ENCODE measurements around the gene LAMB4. TPM values are rescaled to one million over a fixed set of nuclear protein-coding genes. Genes with fewer than 3 reads are reported as not detected.

The LAMB4 gene
- polyA plus RNA-seq, 1 experiment = 0.20 TPM

DNA sequence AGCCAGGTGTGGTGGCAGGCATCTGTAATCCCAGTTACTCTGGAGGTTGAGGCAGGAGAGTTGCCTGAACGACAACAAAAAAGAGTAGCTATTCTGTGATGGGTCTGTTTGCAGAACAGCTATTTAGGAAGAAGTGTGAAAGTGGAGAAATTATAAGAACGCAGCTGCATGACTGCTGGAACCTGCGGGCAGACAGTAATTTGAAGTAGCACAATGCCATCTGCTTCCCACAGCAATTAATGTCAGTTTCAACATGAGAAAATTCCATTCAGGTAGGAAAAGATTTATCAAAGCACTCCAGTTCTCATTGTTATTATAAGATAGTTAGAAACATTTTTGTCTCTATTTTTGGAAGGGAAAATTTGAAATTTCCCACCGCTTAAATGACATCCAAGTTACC is 148.7 kb downstream of the LAMB4 start:
- H3K27me3 ChIP-seq (ENCODE audit: control insufficient read depth, insufficient read depth, low read length) = no peaks in the 10 kb centered on the region
- ChIA-PET POLR2A (no interaction called here), CTCF (interaction anchor here (1.1 to 2.7 kb wide), 5 partner anchors 8 to 165 kb away, joined by 3 to 20 read pairs (median 4); no protein-coding TSS in a partner anchor)
- H3K4me3 ChIP-seq (ENCODE audit: low read depth, low read length) = no peak overlapping the region
- peaks cover 19% of the 10 kb centered on the region for H3K36me3 ChIP-seq (ENCODE audit: control insufficient read depth, insufficient read depth, low read length)
- TF ChIP-seq, protein P1, sequence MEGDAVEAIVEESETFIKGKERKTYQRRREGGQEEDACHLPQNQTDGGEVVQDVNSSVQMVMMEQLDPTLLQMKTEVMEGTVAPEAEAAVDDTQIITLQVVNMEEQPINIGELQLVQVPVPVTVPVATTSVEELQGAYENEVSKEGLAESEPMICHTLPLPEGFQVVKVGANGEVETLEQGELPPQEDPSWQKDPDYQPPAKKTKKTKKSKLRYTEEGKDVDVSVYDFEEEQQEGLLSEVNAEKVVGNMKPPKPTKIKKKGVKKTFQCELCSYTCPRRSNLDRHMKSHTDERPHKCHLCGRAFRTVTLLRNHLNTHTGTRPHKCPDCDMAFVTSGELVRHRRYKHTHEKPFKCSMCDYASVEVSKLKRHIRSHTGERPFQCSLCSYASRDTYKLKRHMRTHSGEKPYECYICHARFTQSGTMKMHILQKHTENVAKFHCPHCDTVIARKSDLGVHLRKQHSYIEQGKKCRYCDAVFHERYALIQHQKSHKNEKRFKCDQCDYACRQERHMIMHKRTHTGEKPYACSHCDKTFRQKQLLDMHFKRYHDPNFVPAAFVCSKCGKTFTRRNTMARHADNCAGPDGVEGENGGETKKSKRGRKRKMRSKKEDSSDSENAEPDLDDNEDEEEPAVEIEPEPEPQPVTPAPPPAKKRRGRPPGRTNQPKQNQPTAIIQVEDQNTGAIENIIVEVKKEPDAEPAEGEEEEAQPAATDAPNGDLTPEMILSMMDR (IDR thresholded peaks at IDR 0.05; ENCODE audit: insufficient read depth, low read depth, low read length) = no peak
- DNase-seq (ENCODE audit: low read depth) = no peak

DNA sequence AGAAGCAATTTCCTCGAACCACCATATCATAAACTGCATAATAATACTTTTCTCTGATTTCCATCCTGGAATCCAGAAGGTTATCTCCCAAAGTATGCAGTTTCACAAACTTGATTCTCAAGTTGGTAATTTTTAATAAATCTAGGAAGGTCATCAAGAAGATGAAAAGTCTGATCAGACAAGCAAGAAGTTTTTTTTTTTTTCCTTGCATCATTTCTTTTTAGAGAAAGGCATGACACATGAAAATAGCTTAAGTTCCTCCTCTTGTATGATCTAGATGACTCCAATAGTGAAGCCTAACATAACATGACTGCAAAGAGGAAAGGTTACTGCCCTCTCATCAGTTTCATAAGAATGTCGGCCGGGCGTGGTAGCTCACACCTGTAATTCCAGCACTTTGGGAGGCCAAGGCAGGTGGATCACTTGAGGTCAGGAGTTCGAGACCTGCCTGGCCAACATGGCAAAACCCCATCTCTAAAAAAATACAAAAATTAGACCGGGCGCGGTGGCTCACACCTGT is 149.4 kb downstream of the LAMB4 start:
- CTCF ChIA-PET = interaction anchor here (1.2 to 2.7 kb wide), 2 partner anchors 7 to 9 kb away, joined by 3 to 20 read pairs; no protein-coding TSS in a partner anchor

DNA sequence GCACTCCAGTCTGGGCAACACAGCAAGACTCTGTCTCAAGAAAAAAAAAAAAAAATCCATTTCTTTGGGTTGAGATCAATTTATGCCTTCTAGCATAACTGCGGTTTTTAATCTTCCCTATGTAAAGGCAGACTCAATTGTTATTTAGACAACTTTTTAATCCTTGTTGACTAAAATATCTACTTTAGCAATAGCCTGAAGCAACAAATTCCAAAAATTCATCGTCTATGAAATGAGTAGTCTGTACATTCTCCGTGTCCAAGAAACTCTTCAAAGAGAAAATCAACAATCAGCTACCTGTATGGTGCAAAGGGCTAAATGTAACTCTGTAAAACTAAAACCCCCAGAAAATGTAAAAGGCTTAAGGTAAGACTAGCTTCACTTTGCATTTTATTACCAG is 150.0 kb downstream of the LAMB4 start:
- DNase-seq (ENCODE audit: low read depth) = no peak
- TF ChIP-seq, protein P1 (IDR thresholded peaks at IDR 0.05; ENCODE audit: insufficient read depth, low read depth, low read length) = no peak
- Histone ChIP-seq H3K27me3 (ENCODE audit: control insufficient read depth, insufficient read depth, low read length) (no peaks in the 10 kb centered on the region), H3K36me3 (ENCODE audit: control insufficient read depth, insufficient read depth, low read length) (peaks cover 27% of the 10 kb centered on the region), H3K4me3 (ENCODE audit: low read depth, low read length) (no peak overlapping the region)
- POLR2A ChIA-PET = no interaction called here
- CTCF ChIA-PET = interaction anchor here (1.2 kb wide), 1 partner anchor 9 kb away, joined by 3 read pairs; no protein-coding TSS in a partner anchor

More for the DNA sequence above, 149.4 kb downstream of the LAMB4 start:
- Histone ChIP-seq H3K4me3 (ENCODE audit: low read depth, low read length) (no peak overlapping the region), H3K36me3 (ENCODE audit: control insufficient read depth, insufficient read depth, low read length) (peaks cover 24% of the 10 kb centered on the region), H3K27me3 (ENCODE audit: control insufficient read depth, insufficient read depth, low read length) (no peaks in the 10 kb centered on the region)
- POLR2A ChIA-PET = no interaction called here
- no peak for DNase-seq (ENCODE audit: low read depth)
- TF ChIP-seq, protein P1 (IDR thresholded peaks at IDR 0.05; ENCODE audit: insufficient read depth, low read depth, low read length) = no peak

DNA sequence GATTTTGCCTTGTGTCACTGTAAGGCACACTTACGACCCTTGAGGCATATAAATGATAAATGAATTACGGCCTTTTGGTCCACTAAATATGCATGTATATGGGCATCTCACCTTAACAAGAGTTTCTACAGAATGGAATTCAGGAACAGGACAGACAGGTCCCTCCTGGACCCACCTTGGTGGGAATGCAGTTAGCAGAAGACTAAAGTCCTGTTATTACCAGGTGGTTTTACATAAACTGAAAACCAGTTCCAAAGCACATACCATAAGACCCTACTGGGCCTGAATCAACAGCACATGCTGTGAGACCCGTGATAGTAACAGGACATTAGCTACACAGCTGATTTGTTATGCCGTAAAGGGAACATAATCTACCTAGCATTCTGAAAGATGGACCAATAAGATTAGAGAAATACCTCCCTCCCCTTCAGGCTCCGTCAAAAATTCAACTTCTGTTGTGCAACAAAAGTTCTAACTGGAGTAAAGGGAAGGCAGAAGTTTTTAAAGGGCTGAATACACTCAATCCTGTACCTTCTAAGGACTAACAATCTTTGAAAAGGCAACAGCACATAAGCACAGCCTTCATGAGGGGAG is 151.2 kb downstream of the LAMB4 start:
- DNase-seq (ENCODE audit: low read depth) = no peak
- CTCF ChIA-PET = no interaction called here
- POLR2A ChIA-PET = no interaction called here
- TF ChIP-seq, protein P1 (IDR thresholded peaks at IDR 0.05; ENCODE audit: insufficient read depth, low read depth, low read length) = no peak
- no peak overlapping the region for H3K4me3 ChIP-seq (ENCODE audit: low read depth, low read length)
- no peaks in the 10 kb centered on the region for H3K27me3 ChIP-seq (ENCODE audit: control insufficient read depth, insufficient read depth, low read length)
- H3K36me3 ChIP-seq (ENCODE audit: control insufficient read depth, insufficient read depth, low read length) = peaks cover 27% of the 10 kb centered on the region

DNA sequence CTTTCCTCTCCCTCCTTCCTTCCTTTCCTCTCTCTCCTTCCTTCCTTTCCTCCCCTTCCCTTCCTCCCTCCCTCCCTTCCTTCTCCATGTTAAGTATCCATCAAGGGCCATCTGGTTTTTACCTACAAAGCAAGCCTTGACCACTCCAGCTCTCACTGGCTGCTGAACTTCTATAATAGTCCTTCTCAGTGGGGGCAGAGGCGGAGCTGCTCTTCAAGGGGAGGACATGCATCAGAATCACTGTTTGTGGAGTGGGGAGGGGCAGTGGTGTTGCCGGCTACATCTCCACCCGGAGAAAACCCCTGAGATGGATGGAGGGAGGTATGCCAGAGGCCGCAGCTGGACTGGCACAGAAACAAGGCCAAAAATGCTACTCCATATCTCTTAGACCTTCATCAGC is 153.1 kb downstream of the LAMB4 start:
- Histone ChIP-seq H3K27me3 (ENCODE audit: control insufficient read depth, insufficient read depth, low read length) (no peaks in the 10 kb centered on the region), H3K36me3 (ENCODE audit: control insufficient read depth, insufficient read depth, low read length) (peaks cover 26% of the 10 kb centered on the region), H3K4me3 (ENCODE audit: low read depth, low read length) (no peak overlapping the region)
- CTCF ChIA-PET = no interaction called here
- POLR2A ChIA-PET = no interaction called here
- TF ChIP-seq, protein P1 (IDR thresholded peaks at IDR 0.05; ENCODE audit: insufficient read depth, low read depth, low read length) = no peak
- DNase-seq (ENCODE audit: low read depth) = no peak
